Muscle layer of duodenum (tissue), 2 donors: ENCODE results near the gene LY6G6D.

Experiments used
- H3K27ac ChIP-seq: one replicate; pipeline ENCODE4 v1.7.0; 2013; ENCODE audit warnings: mild to moderate bottlenecking, low read length
- H3K27me3 ChIP-seq: one replicate; pipeline ENCODE4 v1.7.0; 2013; ENCODE audit warnings: low read depth, mild to moderate bottlenecking, control low read depth, low read length
- H3K36me3 ChIP-seq, 2 donors: one replicate each; pipeline ENCODE4 v1.7.0; 2013; ENCODE audit warnings: low read length in 2 of 2, control low read depth in 1 of 2, mild to moderate bottlenecking in 1 of 2; ENCODE audit not compliant: insufficient read depth in 2 of 2, control insufficient read depth in 1 of 2
- H3K4me1 ChIP-seq, 2 donors: one replicate each; pipeline ENCODE4 v1.7.0; 2013; ENCODE audit warnings: low read length in 2 of 2, mild to moderate bottlenecking in 2 of 2, control low read depth in 1 of 2, moderate library complexity in 1 of 2; ENCODE audit not compliant: insufficient read depth in 2 of 2, control insufficient read depth in 1 of 2
- H3K4me3 ChIP-seq, 2 donors: one replicate each; pipeline ENCODE4 v1.7.0; 2013; ENCODE audit warnings: low read length in 2 of 2, low read depth in 1 of 2, mild to moderate bottlenecking in 1 of 2
- H3K9me3 ChIP-seq, 2 donors: one replicate each; pipeline ENCODE4 v1.7.0; 2013; ENCODE audit warnings: low read length in 2 of 2, control low read depth in 1 of 2, mild to moderate bottlenecking in 1 of 2; ENCODE audit not compliant: control insufficient read depth in 1 of 2
- donor health status: healthy.

The LY6G6D gene

GRCh38 chr6:31723245-31723979 is 8.3 kb downstream of the LY6G6D start, which contains the start of gene MPIG6B:
Gene MPIG6B (plus strand): TSS chr6:31723373. CDS start chr6:31723384, 11 bp downstream.
- Histone ChIP-seq H3K4me1 (peaks cover 0 to 7% of the 10 kb centered on the region in 2 donors), H3K27me3 (no peaks in the 10 kb centered on the region), H3K36me3 (peaks cover 0 to 18% of the 10 kb centered on the region in 2 donors), H3K9me3 (no peaks in the 10 kb centered on the region), H3K4me3 (no peak within 1 kb of the TSS), H3K27ac (no peak within 1 kb of the TSS)

- Histone ChIP-seq H3K4me3 (no peak overlapping the region), H3K27ac (no peak overlapping the region), H3K27me3 (no peaks in the 10 kb centered on the region), H3K9me3 (no peaks in the 10 kb centered on the region), H3K36me3 (peaks cover 0 to 18% of the 10 kb centered on the region in 2 donors), H3K4me1 (peaks cover 0 to 14% of the 10 kb centered on the region in 2 donors)
Measured at GRCh38 chr6:31723980-31724691, 9.0 kb downstream of the LY6G6D start.

GRCh38 chr6:31725502-31726350 is 10.6 kb downstream of the LY6G6D start:
- Histone ChIP-seq H3K9me3 (no peaks in the 10 kb centered on the region), H3K4me1 (peaks cover 0 to 18% of the 10 kb centered on the region in 2 donors), H3K36me3 (peaks cover 2 to 21% of the 10 kb centered on the region in 2 donors), H3K4me3 (no peak overlapping the region), H3K27ac (no peak overlapping the region), H3K27me3 (no peaks in the 10 kb centered on the region)

GRCh38 chr6:31727034-31727716 is 12.0 kb downstream of the LY6G6D start:
- Histone ChIP-seq H3K4me1 (peaks cover 0 to 25% of the 10 kb centered on the region in 2 donors), H3K36me3 (peaks cover 16 to 32% of the 10 kb centered on the region in 2 donors), H3K27me3 (no peaks in the 10 kb centered on the region), H3K9me3 (no peaks in the 10 kb centered on the region), H3K4me3 (no peak overlapping the region), H3K27ac (peak overlapping the region; percentile 67)

GRCh38 chr6:31727717-31728671 is 12.8 kb downstream of the LY6G6D start:
- Histone ChIP-seq H3K36me3 (peaks cover 20 to 38% of the 10 kb centered on the region in 2 donors), H3K4me1 (peaks cover 0 to 29% of the 10 kb centered on the region in 2 donors), H3K27ac (peak overlapping the region; percentile 88), H3K27me3 (no peaks in the 10 kb centered on the region), H3K4me3 (peak overlapping the region; percentile 85 to 86), H3K9me3 (no peaks in the 10 kb centered on the region)

- no peaks in the 10 kb centered on the region for H3K9me3 ChIP-seq
- H3K27me3 ChIP-seq = no peaks in the 10 kb centered on the region
- H3K4me3 ChIP-seq = peak within 1 kb of the TSS; percentile 85 to 86
- H3K27ac ChIP-seq = peak within 1 kb of the TSS; percentile 88
- peaks cover 0 to 39% of the 10 kb centered on the region in 2 donors for H3K4me1 ChIP-seq
- peaks cover 29 to 47% of the 10 kb centered on the region in 2 donors for H3K36me3 ChIP-seq
Measured at GRCh38 chr6:31728767-31729514, 13.8 kb downstream of the LY6G6D start, which contains the start of gene DDAH2. Gene DDAH2 (minus strand): TSS chr6:31729299. CDS start chr6:31729161, 138 bp downstream.

GRCh38 chr6:31729515-31729978 is 14.4 kb downstream of the LY6G6D start:
- Histone ChIP-seq H3K4me1 (peaks cover 4 to 45% of the 10 kb centered on the region in 2 donors), H3K36me3 (peaks cover 35 to 53% of the 10 kb centered on the region in 2 donors), H3K9me3 (no peaks in the 10 kb centered on the region)

GRCh38 chr6:31729979-31730630 is 15.0 kb downstream of the LY6G6D start:
- peak overlapping the region; percentile 85 to 86 for H3K4me3 ChIP-seq
- H3K4me1 ChIP-seq = peaks cover 4 to 47% of the 10 kb centered on the region in 2 donors
- no peaks in the 10 kb centered on the region for H3K9me3 ChIP-seq
- H3K27ac ChIP-seq = peak overlapping the region; percentile 88
- peaks cover 35 to 56% of the 10 kb centered on the region in 2 donors for H3K36me3 ChIP-seq
- H3K27me3 ChIP-seq = no peaks in the 10 kb centered on the region

More at GRCh38 chr6:31729515-31729978, 14.4 kb downstream of the LY6G6D start:
- peak overlapping the region; percentile 85 to 86 for H3K4me3 ChIP-seq
- no peaks in the 10 kb centered on the region for H3K27me3 ChIP-seq
- H3K27ac ChIP-seq = peak overlapping the region; percentile 88

- H3K27ac ChIP-seq = peak overlapping the region; percentile 88
- peak overlapping the region; percentile 85 to 86 for H3K4me3 ChIP-seq
- peaks cover 4 to 47% of the 10 kb centered on the region in 2 donors for H3K4me1 ChIP-seq
- peaks cover 35 to 59% of the 10 kb centered on the region in 2 donors for H3K36me3 ChIP-seq
- no peaks in the 10 kb centered on the region for H3K9me3 ChIP-seq
- H3K27me3 ChIP-seq = no peaks in the 10 kb centered on the region
Measured at GRCh38 chr6:31730631-31731086, 15.5 kb downstream of the LY6G6D start.
